Gastroesophageal sphincter (tissue), 3 donors: ENCODE data around the gene CEP112.

Source experiments
- POLR2A ChIP-seq, 2 donors: fragments of 450-650 bp; IDR thresholded peaks; one replicate each; pipeline ENCODE4 v1.6.1; 2017; ENCODE audit warnings: antibody characterized with exemption in 2 of 2, mild to moderate bottlenecking in 2 of 2, moderate library complexity in 1 of 2
- TF ChIP-seq, protein P1 (sequence below), 4 experiments: fragments of 200-600 bp in 2 of 4; fragments of 450-650 bp in 2 of 4; sonication (generic) in 1 of 4; IDR thresholded peaks; one replicate each; pipeline ENCODE4 v1.5.1; 2017 to 2019; ENCODE audit warnings: antibody characterized with exemption in 4 of 4, mild to moderate bottlenecking in 2 of 4, moderate library complexity in 2 of 4

DNA sequence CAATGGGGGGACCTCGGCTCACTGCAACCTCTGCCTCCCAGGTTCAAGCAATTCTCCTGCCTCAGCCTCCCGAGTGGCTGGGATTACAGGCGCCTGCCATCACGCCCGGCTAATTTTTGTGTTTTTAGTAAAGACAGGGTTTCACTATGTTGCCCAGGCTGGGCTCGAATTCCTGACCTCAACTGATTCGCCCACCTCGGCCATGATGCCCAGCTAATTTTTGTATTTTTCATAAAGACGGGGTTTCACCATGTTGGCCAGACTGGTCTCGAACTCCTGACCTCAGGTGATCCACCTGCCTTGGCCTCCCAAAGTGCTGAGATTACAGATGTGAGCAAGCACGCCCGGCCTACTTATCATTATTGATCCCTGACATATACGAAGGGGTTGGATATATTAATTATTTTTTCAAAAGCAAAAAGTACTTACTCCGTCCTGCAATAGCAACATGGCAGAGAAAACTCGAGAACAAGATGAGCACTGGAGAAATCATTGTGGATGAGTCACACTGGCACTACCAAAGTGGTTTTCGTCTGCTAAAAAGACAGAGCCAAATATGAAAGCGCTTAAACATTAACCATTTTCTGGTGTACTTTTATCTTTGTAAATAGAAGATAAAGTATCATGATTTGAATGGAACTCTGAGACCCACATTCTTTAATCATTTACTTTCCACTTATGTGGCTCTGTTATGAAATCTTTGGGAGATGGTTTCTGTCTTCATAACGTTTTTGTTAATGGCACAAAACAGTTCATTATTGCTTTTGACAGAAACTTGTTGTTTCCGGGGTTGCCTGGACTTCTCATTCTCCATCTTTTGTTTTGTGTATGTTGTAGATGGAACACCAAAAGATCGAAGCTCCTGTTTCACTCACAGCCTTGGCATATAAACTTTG, 37.2 kb upstream of the CEP112 start, which contains the start of gene APOH:
- no peak for TF ChIP-seq POLR2A (IDR thresholded peaks at IDR 0.05)
- TF ChIP-seq, protein P1, sequence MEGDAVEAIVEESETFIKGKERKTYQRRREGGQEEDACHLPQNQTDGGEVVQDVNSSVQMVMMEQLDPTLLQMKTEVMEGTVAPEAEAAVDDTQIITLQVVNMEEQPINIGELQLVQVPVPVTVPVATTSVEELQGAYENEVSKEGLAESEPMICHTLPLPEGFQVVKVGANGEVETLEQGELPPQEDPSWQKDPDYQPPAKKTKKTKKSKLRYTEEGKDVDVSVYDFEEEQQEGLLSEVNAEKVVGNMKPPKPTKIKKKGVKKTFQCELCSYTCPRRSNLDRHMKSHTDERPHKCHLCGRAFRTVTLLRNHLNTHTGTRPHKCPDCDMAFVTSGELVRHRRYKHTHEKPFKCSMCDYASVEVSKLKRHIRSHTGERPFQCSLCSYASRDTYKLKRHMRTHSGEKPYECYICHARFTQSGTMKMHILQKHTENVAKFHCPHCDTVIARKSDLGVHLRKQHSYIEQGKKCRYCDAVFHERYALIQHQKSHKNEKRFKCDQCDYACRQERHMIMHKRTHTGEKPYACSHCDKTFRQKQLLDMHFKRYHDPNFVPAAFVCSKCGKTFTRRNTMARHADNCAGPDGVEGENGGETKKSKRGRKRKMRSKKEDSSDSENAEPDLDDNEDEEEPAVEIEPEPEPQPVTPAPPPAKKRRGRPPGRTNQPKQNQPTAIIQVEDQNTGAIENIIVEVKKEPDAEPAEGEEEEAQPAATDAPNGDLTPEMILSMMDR (IDR thresholded peaks at IDR 0.05): no peak
